Vein endothelial cell (primary cell): ENCODE results near the gene HIC2. TPM values are rescaled to one million over a fixed set of nuclear protein-coding genes. Genes with fewer than 3 reads are reported as not detected.

Experiments used
- small RNA-seq: library from RNA; depleted of rRNA; stranded (forward); fragments of <200 nt; gene quantifications from one replicate; pipeline ENCODE3, GENCODE V24; 2012
- total RNA-seq: library from RNA; depleted of rRNA; stranded (reverse); fragments of >200 nt; gene quantifications from 2 replicates; pipeline ENCODE4 v1.2.3, GENCODE V29; 2012

HIC2 gene
- 4.6 and 4.8 TPM in 2 replicates for total RNA-seq

GRCh38 chr22:21417227-21417746 lies at the start of gene HIC2:
HIC2 (plus strand) TSS chr22:21417371; CDS start chr22:21442832, 25,461 bp downstream.

DNA sequence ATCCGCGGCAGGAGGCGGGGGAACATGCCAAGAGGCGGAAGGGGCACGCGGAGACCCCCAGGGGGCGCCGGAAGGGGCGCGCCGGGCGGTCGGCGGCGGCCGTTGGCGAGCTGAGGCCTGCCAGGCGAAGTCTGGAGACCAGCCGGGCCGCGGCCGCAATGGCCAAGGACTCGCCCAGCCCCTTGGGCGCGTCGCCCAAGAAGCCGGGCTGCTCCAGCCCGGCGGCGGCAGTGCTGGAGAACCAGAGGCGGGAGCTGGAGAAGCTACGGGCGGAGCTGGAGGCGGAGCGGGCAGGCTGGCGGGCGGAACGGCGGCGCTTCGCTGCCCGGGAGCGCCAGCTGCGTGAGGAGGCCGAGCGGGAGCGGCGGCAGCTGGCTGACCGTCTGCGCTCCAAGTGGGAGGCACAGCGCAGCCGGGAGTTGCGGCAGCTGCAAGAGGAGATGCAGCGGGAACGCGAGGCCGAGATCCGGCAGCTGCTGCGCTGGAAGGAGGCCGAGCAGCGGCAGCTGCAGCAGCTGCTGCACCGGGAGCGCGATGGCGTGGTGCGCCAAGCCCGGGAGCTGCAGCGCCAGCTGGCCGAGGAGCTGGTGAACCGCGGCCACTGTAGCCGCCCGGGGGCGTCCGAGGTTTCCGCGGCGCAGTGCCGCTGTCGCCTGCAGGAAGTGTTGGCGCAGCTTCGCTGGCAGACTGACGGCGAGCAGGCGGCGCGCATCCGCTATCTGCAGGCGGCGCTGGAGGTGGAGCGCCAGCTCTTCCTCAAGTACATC lies 33.3 kb upstream of the HIC2 start, which contains the start of gene RIMBP3B:
Gene RIMBP3B, plus strand, starts transcription at position 51 of the 767 bp plus-strand sequence. Its CDS starts 108 bp downstream, at position 159.

GRCh38 chr22:21467337-21468193 lies 50.4 kb downstream of the HIC2 start, which contains the start of gene TMEM191C:
TMEM191C (plus strand) TSS chr22:21467387; CDS start chr22:21467460, 73 bp downstream.

Small RNA genes within 50 kb of the gene (small RNA-seq; reads per million reads assigned to genes)
- gene RF00492, result not detected
- not detected for gene RN7SKP63

Other genes with a start within 250 kb of the HIC2 start
- not detected in 2 replicates for gene RIMBP3B, start 33.6 kb upstream of the HIC2 start, total RNA-seq
- gene TMEM191C, start 50.0 kb downstream of the HIC2 start, total RNA-seq, result 0.33 and 1.2 TPM in 2 replicates
- gene RIMBP3C, start 134.1 kb downstream of the HIC2 start, total RNA-seq, result 0.19 TPM in 1 of 2 replicates, not detected in the other
- 54.2 and 68.0 TPM in 2 replicates for gene UBE2L3, start 150.3 kb downstream of the HIC2 start, total RNA-seq
- gene YDJC, start 212.7 kb downstream of the HIC2 start, total RNA-seq, result 38.5 and 39.8 TPM in 2 replicates
- gene CCDC116, start 215.4 kb downstream of the HIC2 start, total RNA-seq, result 0.33 and 0.38 TPM in 2 replicates
- gene SDF2L1, start 224.9 kb downstream of the HIC2 start, total RNA-seq, result 22.0 and 29.7 TPM in 2 replicates
- 29.4 and 30.1 TPM in 2 replicates for gene PPIL2, start 248.6 kb downstream of the HIC2 start, total RNA-seq